NCI-H2171 (cell line): ENCODE measurements around the gene MTERF2.
"Not testable (repeated sequence)": the region's sequence is repeated elsewhere in the genome, so short reads cannot be mapped to it uniquely, and the experiment has no call there.

ENCODE experiments used
- DNase-seq: peaks from one replicate; lab custom pipeline; 2025; lab: John Stamatoyannopoulos, UW

MTERF2 gene, protein sequence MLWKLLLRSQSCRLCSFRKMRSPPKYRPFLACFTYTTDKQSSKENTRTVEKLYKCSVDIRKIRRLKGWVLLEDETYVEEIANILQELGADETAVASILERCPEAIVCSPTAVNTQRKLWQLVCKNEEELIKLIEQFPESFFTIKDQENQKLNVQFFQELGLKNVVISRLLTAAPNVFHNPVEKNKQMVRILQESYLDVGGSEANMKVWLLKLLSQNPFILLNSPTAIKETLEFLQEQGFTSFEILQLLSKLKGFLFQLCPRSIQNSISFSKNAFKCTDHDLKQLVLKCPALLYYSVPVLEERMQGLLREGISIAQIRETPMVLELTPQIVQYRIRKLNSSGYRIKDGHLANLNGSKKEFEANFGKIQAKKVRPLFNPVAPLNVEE

GRCh38 chr12:106986625-106987389 lies at the start of gene MTERF2:
MTERF2 (minus strand) TSS chr12:106987146; CDS start chr12:106978714, 8,432 bp downstream.
- DNase-seq: peak; percentile 92

DNA sequence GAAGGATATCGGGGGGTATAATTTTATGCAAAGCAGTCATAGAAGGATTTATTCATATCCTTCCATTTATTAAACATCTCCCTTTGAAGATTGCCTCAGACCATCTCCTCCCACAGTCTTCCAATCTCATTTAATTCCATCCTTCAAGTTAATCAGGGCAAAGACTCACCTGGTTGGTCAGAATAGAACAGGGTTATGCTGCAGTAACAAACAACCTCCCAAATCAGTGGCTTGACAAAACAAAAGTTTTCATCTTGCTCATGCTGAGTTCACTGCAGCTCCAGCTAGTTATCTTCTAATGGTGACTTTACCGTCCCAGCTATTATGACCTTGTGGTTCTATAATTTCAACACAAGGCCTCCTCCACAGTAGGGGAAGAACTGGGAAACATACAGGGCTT lies 48.8 kb upstream of the MTERF2 start:
- DNase-seq: no peak

GRCh38 chr12:107033758-107034739 lies 47.1 kb upstream of the MTERF2 start:
- DNase-seq: no peak

DNA sequence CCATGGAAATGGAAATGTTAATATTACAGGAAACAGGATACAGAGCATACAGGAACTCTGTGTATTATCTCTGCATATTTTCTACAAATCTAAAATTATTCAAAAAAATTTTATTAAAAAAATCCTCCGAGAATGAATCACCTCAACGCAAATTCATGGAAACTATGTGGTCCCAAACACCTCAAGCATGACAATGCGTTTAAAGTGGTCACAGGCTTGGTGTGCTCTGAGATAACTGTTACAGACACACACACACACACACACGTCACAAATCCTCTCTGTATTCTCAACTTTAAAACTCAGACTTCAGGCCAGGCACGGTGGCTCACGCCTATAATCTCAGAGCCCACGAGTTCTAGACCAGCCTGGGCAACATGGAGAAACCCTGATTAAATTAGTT lies 45.3 kb upstream of the MTERF2 start:
- no peak for DNase-seq

GRCh38 chr12:107031061-107031460 lies 44.1 kb upstream of the MTERF2 start:
- no peak for DNase-seq

- no peak for DNase-seq
Observed at GRCh38 chr12:107029081-107029480, 42.1 kb upstream of the MTERF2 start.

DNA sequence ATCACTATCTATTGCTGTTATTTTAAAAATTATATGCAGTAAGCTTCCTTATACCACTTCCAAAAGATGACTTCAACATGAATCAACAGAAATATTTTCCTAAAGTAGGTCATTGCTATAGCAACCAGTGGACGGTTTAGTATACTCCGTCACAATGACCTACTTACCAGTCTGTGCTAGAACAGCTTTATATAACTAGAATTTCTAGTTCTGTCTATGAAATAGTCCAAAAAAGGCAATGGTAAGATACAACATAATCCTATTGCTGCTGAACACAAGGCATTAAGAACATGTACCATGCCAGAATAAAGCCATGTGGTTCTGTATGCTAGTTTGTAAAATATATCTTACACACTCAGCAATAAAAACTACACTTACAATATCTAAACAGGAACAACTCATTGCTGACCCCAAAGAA lies 40.7 kb upstream of the MTERF2 start:
- DNase-seq: no peak

- DNase-seq: no peak
Observed at GRCh38 chr12:107026806-107027635, 40.1 kb upstream of the MTERF2 start.

- DNase-seq: not testable (repeated sequence)
Observed at GRCh38 chr12:107026356-107026755, 39.4 kb upstream of the MTERF2 start.

DNA sequence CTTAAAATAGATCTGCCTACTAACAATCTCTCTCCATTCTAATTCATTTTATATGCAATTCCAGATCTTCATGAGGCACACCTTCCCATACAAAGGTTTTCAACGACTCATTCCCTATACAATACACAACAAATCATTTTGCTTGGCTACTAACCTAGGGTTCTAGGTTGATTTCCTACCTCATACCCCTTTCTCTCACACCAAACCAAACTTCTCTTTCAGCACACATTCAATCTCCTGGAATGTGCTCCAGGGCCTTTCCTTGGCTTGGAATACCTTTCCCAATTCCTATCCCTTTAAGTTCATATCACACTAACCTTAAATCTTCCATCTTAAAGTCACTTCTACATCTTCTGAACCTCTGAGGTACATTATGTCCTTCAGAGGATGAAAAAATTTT lies 38.7 kb upstream of the MTERF2 start:
- DNase-seq: no peak

GRCh38 chr12:107019546-107019945 lies 32.6 kb upstream of the MTERF2 start:
- no peak for DNase-seq

DNA sequence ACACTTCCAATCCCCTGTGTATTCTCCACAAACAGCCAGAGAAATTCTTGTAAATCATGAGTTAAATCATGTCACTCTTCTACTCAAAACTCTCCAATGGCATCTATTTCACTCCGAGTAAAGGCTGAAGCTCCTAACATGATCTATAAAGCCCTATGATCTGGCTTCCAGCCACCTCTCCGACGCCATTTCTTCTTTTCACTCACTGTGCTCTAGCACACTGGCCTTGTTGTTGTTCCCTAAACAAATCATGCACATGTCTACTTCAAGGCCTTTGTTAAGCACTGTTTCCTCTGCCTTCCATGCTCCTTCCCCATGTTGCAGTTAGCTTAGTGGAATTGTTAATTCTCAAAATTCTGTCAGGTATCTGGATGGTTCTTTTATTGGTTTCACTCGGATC lies 30.1 kb upstream of the MTERF2 start:
- DNase-seq: no peak

- no peak for DNase-seq
Observed at GRCh38 chr12:107014055-107014454, 27.1 kb upstream of the MTERF2 start.

DNA sequence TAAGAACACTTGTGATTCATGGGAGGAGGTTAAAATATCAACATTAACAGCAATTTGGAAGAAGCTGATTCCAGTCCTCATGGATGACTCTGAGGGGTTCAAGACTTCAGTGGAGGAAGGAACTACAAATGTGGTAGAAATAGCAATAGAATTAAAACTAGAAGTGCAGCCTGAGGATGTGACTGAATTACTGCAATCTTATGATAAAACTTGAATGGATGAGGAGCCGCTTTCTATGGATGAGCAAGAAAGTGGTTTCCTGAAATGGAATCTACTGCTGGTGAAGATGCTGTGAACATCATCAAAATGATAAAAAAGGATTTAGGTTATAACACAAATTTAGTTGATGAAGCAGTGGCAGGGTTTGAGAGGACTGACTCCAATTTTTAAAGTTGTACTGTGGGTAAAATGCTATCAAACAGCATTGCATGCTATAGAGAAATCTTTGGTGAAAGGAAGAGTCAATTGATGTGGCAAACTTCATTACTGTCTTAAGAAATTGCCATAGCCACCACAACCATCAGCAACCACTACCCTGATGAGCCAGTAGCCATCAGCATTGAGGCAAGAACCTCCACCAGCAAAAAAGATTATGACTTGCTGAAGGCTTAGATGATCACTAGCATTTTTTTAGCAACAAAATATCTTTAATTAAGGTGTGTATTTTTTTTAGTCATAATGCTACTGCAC lies 25.9 kb upstream of the MTERF2 start:
- no peak for DNase-seq

DNA sequence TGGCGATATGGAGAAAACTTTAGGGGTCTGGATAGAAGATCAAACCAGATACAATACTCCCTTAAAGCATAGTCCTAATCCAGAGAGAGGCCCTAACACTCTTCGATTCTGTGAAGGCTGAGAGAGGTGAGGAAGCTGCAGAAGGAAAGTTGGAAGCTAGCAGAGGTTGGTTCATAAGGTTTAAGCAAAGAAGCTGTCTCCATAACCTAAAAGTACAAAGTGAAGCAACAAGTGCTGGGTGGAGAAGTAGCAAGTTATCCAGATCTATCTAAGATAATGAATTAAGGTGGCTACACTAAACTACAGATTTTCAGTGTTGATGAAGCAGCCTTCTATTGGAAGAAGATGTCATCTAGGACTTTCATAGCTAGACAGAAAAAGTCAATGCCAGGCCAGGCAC lies 24.6 kb upstream of the MTERF2 start:
- no peak for DNase-seq

GRCh38 chr12:107007411-107007810 lies 20.5 kb upstream of the MTERF2 start:
- no peak for DNase-seq

GRCh38 chr12:107002665-107003064 lies 15.7 kb upstream of the MTERF2 start:
- not testable (repeated sequence) for DNase-seq

DNA sequence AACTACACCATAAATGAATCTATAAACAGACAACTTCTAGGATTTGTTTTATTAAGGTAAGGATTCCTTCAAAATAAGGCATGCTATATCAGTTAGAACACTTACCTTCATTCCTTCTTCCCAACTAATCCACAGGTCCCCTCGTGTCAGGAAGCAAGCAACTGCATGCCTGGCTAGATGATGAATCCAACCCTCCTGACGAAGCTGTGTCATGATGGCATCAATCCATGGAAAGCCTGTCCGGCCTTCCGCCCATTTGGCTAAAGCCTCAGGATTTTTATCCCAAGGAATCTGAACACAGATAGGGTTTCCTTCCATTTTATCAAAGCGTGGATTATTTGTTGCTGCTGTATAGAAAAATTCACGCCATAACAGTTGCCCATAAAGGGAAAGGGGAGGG lies 12.5 kb upstream of the MTERF2 start:
- DNase-seq: no peak

DNA sequence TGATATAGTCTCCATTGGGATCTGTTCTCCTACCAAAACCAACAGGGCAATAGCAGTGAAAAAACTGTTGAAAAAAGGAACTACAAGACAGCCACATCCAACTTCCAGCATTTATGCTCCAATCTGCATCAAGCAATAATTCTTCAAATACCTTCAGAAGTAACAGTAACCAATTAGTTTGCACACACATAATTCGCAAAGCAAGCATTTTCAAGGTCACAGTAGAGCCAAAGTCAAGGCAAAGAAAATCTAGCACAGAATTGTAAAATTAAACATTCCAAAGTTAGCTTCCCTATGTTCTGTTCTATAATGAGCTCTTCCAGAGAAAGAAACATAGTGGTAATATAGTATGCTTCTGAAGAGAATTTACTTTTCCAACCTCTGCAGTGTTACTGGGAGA lies 11.0 kb upstream of the MTERF2 start:
- DNase-seq: no peak

DNA sequence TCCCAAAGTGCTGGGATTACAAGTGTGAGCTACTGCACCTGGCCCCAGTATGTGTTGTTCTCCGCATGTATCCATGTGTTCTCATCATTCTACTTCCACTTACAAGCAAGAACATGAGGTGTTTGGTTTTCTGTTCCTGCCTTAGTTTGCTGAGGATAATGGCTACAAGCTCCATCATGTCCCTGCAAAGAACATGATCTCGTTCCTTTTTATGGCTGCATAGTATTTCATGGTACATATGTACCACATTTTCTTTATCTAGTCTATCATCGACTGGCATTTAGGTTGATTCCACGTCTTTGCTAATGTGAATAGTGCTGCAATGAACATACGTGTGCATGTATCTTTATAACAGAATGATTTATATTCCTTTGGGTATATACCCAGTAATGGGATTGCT lies 9.2 kb upstream of the MTERF2 start:
- DNase-seq: not testable (repeated sequence)
